ENCODE data around the gene MERTK. TPM values are rescaled to one million over a fixed set of nuclear protein-coding genes. Genes with fewer than 3 reads are reported as not detected.

MERTK gene
- total and polyA plus RNA-seq, 10 of the 15 experiments (the other 5 are each of a cell fraction or from before 2014, with no cell fraction given), result 0.13 to 30.6 (median 0.50) TPM

GRCh38 chr2:111981666-111982065 lies 83.3 kb downstream of the MERTK start:
- H3K9ac ChIP-seq (ENCODE audit: control insufficient read depth, insufficient read depth, low read length), result no peak overlapping the region
- H3K27ac ChIP-seq (ENCODE audit: control insufficient read depth, insufficient read depth), result no peak overlapping the region
- H3K9me3 ChIP-seq (replicated peaks; ENCODE audit: control insufficient read depth, insufficient read depth, low read length), result no peaks in the 10 kb centered on the region; the same call in 1 of the 3 replicates
- no peaks in the 10 kb centered on the region for H3K79me2 ChIP-seq (ENCODE audit: control insufficient read depth, insufficient read depth, low read length)
- peaks cover 6% of the 10 kb centered on the region for H3K4me1 ChIP-seq (ENCODE audit: control insufficient read depth, insufficient read depth, low read length)
- BruUV-seq (replicated peaks), result no TSS peak
- intact Hi-C loops (cut with micrococcal nuclease; ENCODE audit: unreplicated experiment), result no loop called here
- H3K4me3 ChIP-seq, result no peak overlapping the region
- H2AFZ ChIP-seq (ENCODE audit: control insufficient read depth, low read depth, low read length), result no peak overlapping the region
- ChIA-PET SMC1A (ENCODE audit: uncharacterized antibody, unreplicated experiment) (interaction anchor here (0.9 to 1.3 kb wide), 2 partner anchors 80 to 81 kb away, joined by 3 read pairs; no protein-coding TSS in a partner anchor), RAD21 (ENCODE audit: unreplicated experiment) (interaction anchor here (1.0 to 2.5 kb wide), 2 partner anchors 73 to 76 kb away, joined by 3 to 9 read pairs; no protein-coding TSS in a partner anchor), CTCF (no interaction called here), POLR2A (interaction anchor here (0.7 kb wide), 1 partner anchor 9 kb away, joined by 4 read pairs; no protein-coding TSS in a partner anchor)
- no peak for ATAC-seq
- H3K27me3 ChIP-seq (replicated peaks in 1 of 2; ENCODE audit: control insufficient read depth in 2 of 2, insufficient read depth in 2 of 2, low read length in 1 of 2), result no peaks in the 10 kb centered on the region
- in situ Hi-C loops (cut with MboI), result no loop called here
- H3K4me2 ChIP-seq (ENCODE audit: control insufficient read depth, insufficient read depth), result no peak overlapping the region
- FAIRE-seq, result no peak
- no peaks in the 10 kb centered on the region for H4K20me1 ChIP-seq (ENCODE audit: control insufficient read depth, insufficient read depth)
- H3K36me3 ChIP-seq (ENCODE audit: control insufficient read depth in 2 of 2, insufficient read depth in 2 of 2, low read length in 1 of 2), result no peaks in the 10 kb centered on the region; a peak in 1 of 4 replicates
- WGBS (ENCODE audit: insufficient coverage, insufficient replicate concordance, low lambda C conversion rate, missing lambda C conversion rate), result 97% methylated on average over 2 of the region's 2 CpGs
- no peak for DNase-seq (ENCODE audit: low read depth, low spot score)
- TF ChIP-seq ETV6 (conservative IDR thresholded peaks at IDR 0.05 in 1 of 2, IDR thresholded peaks at IDR 0.05 in 1 of 2; ENCODE audit: borderline replicate concordance in 1 of 2, low read depth in 1 of 2) (no peak), ATF3 (IDR thresholded peaks at IDR 0.05; ENCODE audit: borderline replicate concordance, extremely low read depth, low read depth, low read length) (no peak), HDAC6 (IDR thresholded peaks at IDR 0.05; ENCODE audit: unreplicated experiment) (no peak), EED (IDR thresholded peaks at IDR 0.05; ENCODE audit: low read depth) (no peak), ZBTB40 (IDR thresholded peaks at IDR 0.05; ENCODE audit: borderline replicate concordance) (no peak), STAT1 (conservative IDR thresholded peaks at IDR 0.05) (no peak), TCF3 (IDR thresholded peaks at IDR 0.05; ENCODE audit: borderline replicate concordance, insufficient read depth, low read depth, low read length) (no peak), IRF4 (IDR thresholded peaks at IDR 0.05; ENCODE audit: low read depth, low read length) (no peak), EZH2 (IDR thresholded peaks at IDR 0.05; ENCODE audit: borderline replicate concordance, control insufficient read depth, low read depth, low read length) (no peak), FOXM1 (IDR thresholded peaks at IDR 0.05; ENCODE audit: low read depth, low read length) (no peak), CHD2 (IDR thresholded peaks at IDR 0.05; ENCODE audit: borderline replicate concordance, low read depth, low read length) (no peak), SKIL (IDR thresholded peaks at IDR 0.05; ENCODE audit: low read depth, poor library complexity, severe bottlenecking) (no peak), ZNF274 (IDR thresholded peaks at IDR 0.05; ENCODE audit: insufficient read depth, insufficient read length) (no peak), FOS (IDR thresholded peaks at IDR 0.05; ENCODE audit: borderline replicate concordance, extremely low read depth, insufficient read length) (no peak), ZNF217 (IDR thresholded peaks at IDR 0.05) (no peak), CBX3 (IDR thresholded peaks at IDR 0.05; ENCODE audit: borderline replicate concordance, low read depth) (no peak), NFXL1 (IDR thresholded peaks at IDR 0.05; ENCODE audit: borderline replicate concordance) (no peak), KDM1A (IDR thresholded peaks at IDR 0.05; ENCODE audit: borderline replicate concordance) (no peak)

Data from GM12878 (cell line).